HepG2 (cell line): Measurements from ENCODE around the gene RSPRY1. TPM values are rescaled to one million over a fixed set of nuclear protein-coding genes. Genes with fewer than 3 reads are reported as not detected.
A peak's percentile ranks its signal among the peaks of the same experiment; 100 is the strongest.

Experiments
- ATAC-seq: fragments of 200-7000 bp; cut with Tn5 transposase; 3 replicates; pipeline ENCODE4 v1.9.1; 2020; ENCODE audit warnings: mild to moderate bottlenecking, moderate library complexity
- BruUV-seq: library from RNA; stranded (reverse); fragments of 400-500 nt; replicated peaks from 2 replicates; lab custom pipeline; 2021; lab: Mats Ljungman, UMichigan
- CTCF ChIA-PET: fragments of 300-600 bp; formaldehyde crosslinking; extraction: SDS; loops from one replicate; lab custom pipeline; 2021; ENCODE audit warnings: low total read pairs, inconsistent platforms, low intra/inter-chr PET ratio; lab: Yijun Ruan, JAX
- POLR2A ChIA-PET: fragments of 350-600 bp; sonication (Branson Sonifier 250); formaldehyde crosslinking; loops from one replicate; lab custom pipeline; 2020; ENCODE audit warnings: antibody characterized with exemption, inconsistent platforms; lab: Yijun Ruan, JAX
- DNase-seq: peaks from one replicate; pipeline ENCODE4 v3.0.0-alpha.2; 2015; ENCODE audit warnings: low spot score
- FAIRE-seq: peaks from 3 replicates; lab custom pipeline; 2011; peaks lifted over from hg19 to GRCh38; lab: Jason Lieb, UNC
- H2AFZ ChIP-seq: one replicate; pipeline ENCODE4 v1.6.1; 2011; ENCODE audit warnings: low read length, inconsistent platforms
- H3K27ac ChIP-seq: fragments of 300-600 bp; 3 replicates; pipeline ENCODE4 v1.8.0; 2011; ENCODE audit warnings: mixed run types, mild to moderate bottlenecking, mixed read lengths, low read length, inconsistent platforms; ENCODE audit not compliant: insufficient read depth; ENCODE audit errors: extremely low read length
- H3K27me3 ChIP-seq, 2 experiments: fragments of 200-600 bp in 1 of 2; 2 replicates in 1 of 2; 3 replicates in 1 of 2; pipeline versions ENCODE4 v1.6.0 to v1.8.0; 2011; ENCODE audit warnings: low read length in 2 of 2, mild to moderate bottlenecking in 2 of 2, moderate library complexity in 2 of 2, inconsistent platforms in 1 of 2; ENCODE audit not compliant: insufficient read depth in 2 of 2, control insufficient read depth in 1 of 2
- H3K36me3 ChIP-seq, 2 experiments: fragments of 200-600 bp in 1 of 2; replicated peaks in 1 of 2; 2 replicates in 1 of 2; 3 replicates in 1 of 2; pipeline versions ENCODE4 v1.5.1 to v1.8.0; 2011; ENCODE audit warnings: low read length in 2 of 2, inconsistent platforms in 1 of 2; ENCODE audit not compliant: insufficient read depth in 2 of 2, control insufficient read depth in 1 of 2
- H3K4me1 ChIP-seq: 2 replicates; pipeline ENCODE4 v1.5.1; 2012; ENCODE audit warnings: low read length, inconsistent platforms; ENCODE audit not compliant: insufficient read depth
- H3K4me2 ChIP-seq: 2 replicates; pipeline ENCODE4 v1.6.0; 2011; ENCODE audit warnings: low read depth, low read length, inconsistent platforms
- H3K4me3 ChIP-seq, 3 experiments: fragments of 200-600 bp in 1 of 3; sonication (generic), shearing (Covaris generic) in 1 of 3; replicated peaks in 1 of 3; 2 replicates each; pipeline ENCODE4 v1.5.1; 2011 to 2016; ENCODE audit warnings: low read length in 3 of 3, inconsistent platforms in 2 of 3, low read depth in 2 of 3, mild to moderate bottlenecking in 2 of 3, control low read depth in 1 of 3, mixed read lengths in 1 of 3; ENCODE audit not compliant: insufficient read depth in 1 of 3
- H3K79me2 ChIP-seq: one replicate; pipeline ENCODE4 v1.6.1; 2011; ENCODE audit warnings: low read length, inconsistent platforms; ENCODE audit not compliant: insufficient read depth
- H3K9ac ChIP-seq: 2 replicates; pipeline ENCODE4 v1.6.0; 2011; ENCODE audit warnings: mild to moderate bottlenecking, low read depth, low read length, inconsistent platforms; ENCODE audit not compliant: insufficient read depth
- H3K9me3 ChIP-seq: 2 replicates; pipeline ENCODE4 v1.5.1; 2012; ENCODE audit warnings: mild to moderate bottlenecking, low read length
- H4K20me1 ChIP-seq: 2 replicates; pipeline ENCODE4 v1.6.0; 2011; ENCODE audit warnings: inconsistent platforms, mild to moderate bottlenecking, low read length, moderate library complexity; ENCODE audit not compliant: insufficient read depth
- DPF2 ChIP-seq: sonication (generic); formaldehyde crosslinking; IDR thresholded peaks from 2 replicates; pipeline ENCODE4 v1.4.0; 2020; ENCODE audit warnings: mild to moderate bottlenecking, low read depth, missing genetic modification reagents, borderline replicate concordance
- NCOA2 ChIP-seq: sonication (generic); formaldehyde crosslinking; IDR thresholded peaks from 2 replicates; pipeline ENCODE4 v1.8.0; 2022; ENCODE audit warnings: inconsistent platforms
- ZFX ChIP-seq: sonication (generic); formaldehyde crosslinking; IDR thresholded peaks from 2 replicates; pipeline ENCODE4 v1.4.0; 2020; ENCODE audit warnings: mild to moderate bottlenecking, low read depth, missing genetic modification reagents, moderate library complexity
- ZNF567 ChIP-seq: sonication (generic); formaldehyde crosslinking; IDR thresholded peaks from 2 replicates; pipeline ENCODE4 v1.8.1; 2023; ENCODE audit warnings: mild to moderate bottlenecking, missing genetic modification reagents, borderline replicate concordance
- ZNF660 ChIP-seq: sonication (generic); formaldehyde crosslinking; IDR thresholded peaks from 2 replicates; pipeline ENCODE4 v1.5.1; 2020; ENCODE audit warnings: mild to moderate bottlenecking, low read depth, missing genetic modification reagents, borderline replicate concordance
- ZNF687 ChIP-seq: sonication (generic); formaldehyde crosslinking; IDR thresholded peaks from 2 replicates; pipeline ENCODE4 v1.5.1; 2020; ENCODE audit warnings: mild to moderate bottlenecking, missing genetic modification reagents, moderate library complexity
- WGBS: methylation state at CpG from one replicate; pipeline ENCODE4 v1.1.6; 2017; ENCODE audit warnings: low lambda C conversion rate; 5-methylcytosine and 5-hydroxymethylcytosine counted together
- in situ Hi-C: cut with HindIII; loops from 2 replicates; pipeline ENCODE4 v1.10.0; 2017; ENCODE audit warnings: low pct_unique_long_range_greater_than_20kb; ENCODE audit not compliant: extremely low pct_ligation_motif_present
- intact Hi-C: fragments of 100-400 bp; cut with micrococcal nuclease; formaldehyde crosslinking; loops from one replicate; pipeline ENCODE4 v1.10.0; 2022; ENCODE audit not compliant: unreplicated experiment
- polyA plus RNA-seq, 8 experiments: library from polyadenylated mRNA; depleted of rRNA in 3 of 8; stranded (reverse) in 7 of 8; unstranded in 1 of 8; fragments of >200 nt; fragmentation: Illumina TruSeq in 4 of 8; extraction: Trizol in 4 of 8; gene quantifications; 2 replicates each; pipeline versions ENCODE4 v1.2.1 to v1.2.3, GENCODE V29; 2011 to 2016; ENCODE audit warnings: low read depth in 4 of 8, missing spikeins in 1 of 8, mixed read lengths in 1 of 8; ENCODE audit not compliant: insufficient read depth in 1 of 8
- total RNA-seq, 5 experiments: library from RNA; depleted of rRNA; stranded (reverse); fragments of >200 nt; fragmentation: Illumina TruSeq; extraction: Trizol; gene quantifications; 2 replicates each; pipeline ENCODE4 v1.2.3, GENCODE V29; 2016; ENCODE audit warnings: low read depth in 1 of 5
- TF ChIP-seq, protein P1 (sequence below): sonication (generic); formaldehyde crosslinking; IDR thresholded peaks from 2 replicates; pipeline ENCODE4 v1.4.0; 2020; ENCODE audit warnings: mild to moderate bottlenecking, low read depth, missing genetic modification reagents
- TF ChIP-seq, protein P2 (sequence below): sonication (generic); formaldehyde crosslinking; IDR thresholded peaks from 2 replicates; pipeline ENCODE4 v1.5.1; 2020; ENCODE audit warnings: mild to moderate bottlenecking, missing genetic modification reagents, borderline replicate concordance

RSPRY1 gene
- total and polyA plus RNA-seq, 2 of the 13 experiments (the other 11 are each of a cell fraction or from before 2014, with no cell fraction given): 53.4 to 61.0 TPM

DNA sequence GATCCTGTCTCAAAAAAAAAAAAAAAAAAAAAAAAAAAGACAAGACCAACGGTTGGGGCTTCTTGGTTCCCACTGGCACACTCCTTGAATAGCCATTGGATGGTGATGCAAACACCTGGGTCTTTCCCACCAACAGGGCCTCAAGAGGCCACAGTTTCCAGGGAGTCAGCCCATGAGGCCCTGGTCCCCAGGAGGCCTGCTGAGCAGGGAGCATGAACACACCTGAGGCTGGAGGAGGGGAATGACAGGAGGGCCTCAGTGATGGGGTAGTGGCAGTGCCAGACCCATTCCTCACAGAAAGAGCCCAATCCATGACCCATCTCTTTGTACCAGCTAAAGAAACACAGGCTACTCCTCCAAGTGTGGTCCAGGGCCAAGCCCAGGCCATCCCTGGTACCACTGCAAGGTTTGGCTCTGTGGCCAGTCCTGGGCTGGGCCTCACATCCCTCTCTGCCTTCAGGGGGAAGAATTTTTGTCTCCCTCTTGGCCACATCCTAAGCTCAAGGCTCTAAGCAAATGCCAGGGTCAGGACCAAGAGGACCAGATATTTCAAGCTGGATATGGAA, 72.9 kb downstream of the RSPRY1 start:
- Histone ChIP-seq H3K27ac (no peak overlapping the region), H3K27me3 (no peaks in the 10 kb centered on the region), H3K36me3 (peaks cover 33 to 58% of the 10 kb centered on the region in 2 experiments), H3K9ac (no peak overlapping the region), H3K4me3 (no peak overlapping the region), H3K4me1 (peaks cover 1% of the 10 kb centered on the region), H3K79me2 (peaks cover 3% of the 10 kb centered on the region), H2AFZ (no peak overlapping the region), H3K4me2 (no peak overlapping the region), H3K9me3 (no peaks in the 10 kb centered on the region), H4K20me1 (no peaks in the 10 kb centered on the region)
- WGBS: 70% methylated on average over 1 of the region's 1 CpG
- DNase-seq (no peak), ATAC-seq (no peak), FAIRE-seq (no peak)
- no TSS peak for BruUV-seq
- in situ Hi-C loops: no loop called here
- intact Hi-C loops: no loop called here
- ChIA-PET POLR2A (interaction anchor here (0.7 kb wide), 1 partner anchor 9 kb away, joined by 3 read pairs; no protein-coding TSS in a partner anchor), CTCF (no interaction called here)
- TF ChIP-seq ZFX: peak; percentile 26; the same call in 1 of the 2 replicates
- TF ChIP-seq, protein P1, sequence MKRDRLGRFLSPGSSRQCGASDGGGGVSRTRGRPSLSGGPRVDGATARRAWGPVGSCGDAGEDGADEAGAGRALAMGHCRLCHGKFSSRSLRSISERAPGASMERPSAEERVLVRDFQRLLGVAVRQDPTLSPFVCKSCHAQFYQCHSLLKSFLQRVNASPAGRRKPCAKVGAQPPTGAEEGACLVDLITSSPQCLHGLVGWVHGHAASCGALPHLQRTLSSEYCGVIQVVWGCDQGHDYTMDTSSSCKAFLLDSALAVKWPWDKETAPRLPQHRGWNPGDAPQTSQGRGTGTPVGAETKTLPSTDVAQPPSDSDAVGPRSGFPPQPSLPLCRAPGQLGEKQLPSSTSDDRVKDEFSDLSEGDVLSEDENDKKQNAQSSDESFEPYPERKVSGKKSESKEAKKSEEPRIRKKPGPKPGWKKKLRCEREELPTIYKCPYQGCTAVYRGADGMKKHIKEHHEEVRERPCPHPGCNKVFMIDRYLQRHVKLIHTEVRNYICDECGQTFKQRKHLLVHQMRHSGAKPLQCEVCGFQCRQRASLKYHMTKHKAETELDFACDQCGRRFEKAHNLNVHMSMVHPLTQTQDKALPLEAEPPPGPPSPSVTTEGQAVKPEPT (CRISPR knock-in tag): no peak
- TF ChIP-seq DPF2 (CRISPR knock-in tag): no peak
- TF ChIP-seq ZNF687: peak; percentile 14; the same call in 1 of the 2 replicates
- TF ChIP-seq, protein P2, sequence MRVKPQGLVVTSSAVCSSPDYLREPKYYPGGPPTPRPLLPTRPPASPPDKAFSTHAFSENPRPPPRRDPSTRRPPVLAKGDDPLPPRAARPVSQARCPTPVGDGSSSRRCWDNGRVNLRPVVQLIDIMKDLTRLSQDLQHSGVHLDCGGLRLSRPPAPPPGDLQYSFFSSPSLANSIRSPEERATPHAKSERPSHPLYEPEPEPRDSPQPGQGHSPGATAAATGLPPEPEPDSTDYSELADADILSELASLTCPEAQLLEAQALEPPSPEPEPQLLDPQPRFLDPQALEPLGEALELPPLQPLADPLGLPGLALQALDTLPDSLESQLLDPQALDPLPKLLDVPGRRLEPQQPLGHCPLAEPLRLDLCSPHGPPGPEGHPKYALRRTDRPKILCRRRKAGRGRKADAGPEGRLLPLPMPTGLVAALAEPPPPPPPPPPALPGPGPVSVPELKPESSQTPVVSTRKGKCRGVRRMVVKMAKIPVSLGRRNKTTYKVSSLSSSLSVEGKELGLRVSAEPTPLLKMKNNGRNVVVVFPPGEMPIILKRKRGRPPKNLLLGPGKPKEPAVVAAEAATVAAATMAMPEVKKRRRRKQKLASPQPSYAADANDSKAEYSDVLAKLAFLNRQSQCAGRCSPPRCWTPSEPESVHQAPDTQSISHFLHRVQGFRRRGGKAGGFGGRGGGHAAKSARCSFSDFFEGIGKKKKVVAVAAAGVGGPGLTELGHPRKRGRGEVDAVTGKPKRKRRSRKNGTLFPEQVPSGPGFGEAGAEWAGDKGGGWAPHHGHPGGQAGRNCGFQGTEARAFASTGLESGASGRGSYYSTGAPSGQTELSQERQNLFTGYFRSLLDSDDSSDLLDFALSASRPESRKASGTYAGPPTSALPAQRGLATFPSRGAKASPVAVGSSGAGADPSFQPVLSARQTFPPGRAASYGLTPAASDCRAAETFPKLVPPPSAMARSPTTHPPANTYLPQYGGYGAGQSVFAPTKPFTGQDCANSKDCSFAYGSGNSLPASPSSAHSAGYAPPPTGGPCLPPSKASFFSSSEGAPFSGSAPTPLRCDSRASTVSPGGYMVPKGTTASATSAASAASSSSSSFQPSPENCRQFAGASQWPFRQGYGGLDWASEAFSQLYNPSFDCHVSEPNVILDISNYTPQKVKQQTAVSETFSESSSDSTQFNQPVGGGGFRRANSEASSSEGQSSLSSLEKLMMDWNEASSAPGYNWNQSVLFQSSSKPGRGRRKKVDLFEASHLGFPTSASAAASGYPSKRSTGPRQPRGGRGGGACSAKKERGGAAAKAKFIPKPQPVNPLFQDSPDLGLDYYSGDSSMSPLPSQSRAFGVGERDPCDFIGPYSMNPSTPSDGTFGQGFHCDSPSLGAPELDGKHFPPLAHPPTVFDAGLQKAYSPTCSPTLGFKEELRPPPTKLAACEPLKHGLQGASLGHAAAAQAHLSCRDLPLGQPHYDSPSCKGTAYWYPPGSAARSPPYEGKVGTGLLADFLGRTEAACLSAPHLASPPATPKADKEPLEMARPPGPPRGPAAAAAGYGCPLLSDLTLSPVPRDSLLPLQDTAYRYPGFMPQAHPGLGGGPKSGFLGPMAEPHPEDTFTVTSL (CRISPR knock-in tag): no peak
- no peak for TF ChIP-seq NCOA2 (CRISPR knock-in tag)
- no peak for TF ChIP-seq ZNF567
- TF ChIP-seq ZNF660 (CRISPR knock-in tag): no peak
